OCI-LY1 (cell line): ENCODE data around the gene MED31.

ENCODE experiments used
- CTCF ChIP-seq: fragments of 200-600 bp; sonication (generic), shearing (Covaris generic); IDR thresholded peaks from 2 replicates; pipeline ENCODE4 v1.5.1; 2017; ENCODE audit warnings: mild to moderate bottlenecking, antibody characterized with exemption, low read length, moderate library complexity, mixed read lengths
- EZH2 ChIP-seq: fragments of 200-600 bp; sonication (generic), shearing (Covaris generic); IDR thresholded peaks from 2 replicates; pipeline ENCODE4 v1.8.0; 2017; ENCODE audit warnings: borderline replicate concordance, mixed run types, mild to moderate bottlenecking, antibody characterized with exemption, low read length, moderate library complexity, mixed read lengths

- TF ChIP-seq CTCF (no peak), EZH2 (no peak)
Measured at GRCh38 chr17:6603744-6604325, 47.6 kb downstream of the MED31 start.
